GM12891 (cell line): Measurements from ENCODE around the gene TMEM271.

Experiments
- PAX5 ChIP-seq: IDR thresholded peaks from 2 replicates; pipeline ENCODE4 v1.6.1; 2011; ENCODE audit warnings: low read length, moderate library complexity, mild to moderate bottlenecking; ENCODE audit not compliant: insufficient read depth, severe bottlenecking
- POLR2A ChIP-seq: IDR thresholded peaks from 2 replicates; pipeline ENCODE4 v1.6.1; 2011; ENCODE audit warnings: low read depth, low read length, control low read depth
- POLR2AphosphoS5 ChIP-seq: IDR thresholded peaks from 2 replicates; pipeline ENCODE4 v1.6.1; 2011; ENCODE audit warnings: low read depth, low read length, control low read depth
- POU2F2 ChIP-seq: IDR thresholded peaks from 2 replicates; pipeline ENCODE4 v1.6.1; 2011; ENCODE audit warnings: low read depth, mild to moderate bottlenecking, control low read depth, low read length, moderate library complexity
- SPI1 ChIP-seq: IDR thresholded peaks from 2 replicates; pipeline ENCODE4 v1.6.1; 2011; ENCODE audit warnings: low read depth, low read length, control low read depth
- TAF1 ChIP-seq: IDR thresholded peaks from 2 replicates; pipeline ENCODE4 v1.6.1; 2011; ENCODE audit warnings: low read depth, low read length, control low read depth

DNA sequence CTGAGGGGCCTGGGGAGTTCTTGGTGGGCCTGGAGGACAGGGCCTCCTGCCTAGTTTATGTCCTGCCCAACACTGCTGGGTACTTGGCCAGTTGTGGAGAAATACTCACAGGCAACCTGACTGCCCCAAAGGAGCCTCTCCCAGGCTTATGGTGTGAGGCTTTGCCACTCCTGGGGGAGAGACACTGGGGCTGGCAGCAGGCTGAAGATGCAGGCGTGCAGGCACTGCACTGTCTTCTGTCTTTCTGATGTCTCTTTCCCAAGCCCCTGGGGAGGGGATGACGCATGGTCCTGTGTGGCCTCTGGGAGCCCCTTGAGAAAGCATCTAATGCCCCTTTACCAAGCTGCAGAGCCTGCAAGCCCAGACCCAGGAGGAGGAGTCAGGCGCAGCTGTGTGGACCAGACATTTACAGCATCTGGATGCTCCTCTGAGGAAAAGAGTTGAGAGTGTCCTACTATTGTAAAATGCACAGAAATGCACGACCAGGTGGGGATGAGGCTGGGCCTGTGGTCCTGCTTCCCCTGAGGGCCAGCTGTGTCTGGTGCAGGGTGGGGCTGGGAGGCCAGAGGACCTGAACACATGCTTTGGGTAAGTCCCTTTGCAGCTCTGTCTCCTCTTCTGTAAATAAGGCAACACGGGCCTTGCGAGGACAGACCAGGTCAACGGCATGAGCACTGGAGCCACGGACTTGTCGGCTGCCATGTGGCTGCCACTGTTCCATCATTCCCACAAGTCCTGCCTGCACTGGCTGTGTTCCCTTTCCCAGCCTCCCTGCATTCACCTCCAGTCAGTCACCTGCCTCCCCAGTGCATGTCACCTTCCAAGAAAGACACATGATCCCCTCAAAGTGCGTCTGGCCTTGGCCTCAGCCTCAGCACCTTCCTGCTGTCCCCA, 8.4 kb downstream of the TMEM271 start:
- no peak for TF ChIP-seq POLR2AphosphoS5
- no peak for TF ChIP-seq POLR2A
- no peak for TF ChIP-seq TAF1
- no peak for TF ChIP-seq SPI1
- TF ChIP-seq PAX5, result no peak
- no peak for TF ChIP-seq POU2F2
